ENCODE data around the gene PCBP2. TPM values are rescaled to one million over a fixed set of nuclear protein-coding genes. Genes with fewer than 3 reads are reported as not detected.
"Not testable (repeated sequence)": the region's sequence is repeated elsewhere in the genome, so short reads cannot be mapped to it uniquely, and the experiment has no call there.

The PCBP2 gene
- polyA plus RNA-seq, 1 donor from 2014 or later, result 242 TPM

DNA sequence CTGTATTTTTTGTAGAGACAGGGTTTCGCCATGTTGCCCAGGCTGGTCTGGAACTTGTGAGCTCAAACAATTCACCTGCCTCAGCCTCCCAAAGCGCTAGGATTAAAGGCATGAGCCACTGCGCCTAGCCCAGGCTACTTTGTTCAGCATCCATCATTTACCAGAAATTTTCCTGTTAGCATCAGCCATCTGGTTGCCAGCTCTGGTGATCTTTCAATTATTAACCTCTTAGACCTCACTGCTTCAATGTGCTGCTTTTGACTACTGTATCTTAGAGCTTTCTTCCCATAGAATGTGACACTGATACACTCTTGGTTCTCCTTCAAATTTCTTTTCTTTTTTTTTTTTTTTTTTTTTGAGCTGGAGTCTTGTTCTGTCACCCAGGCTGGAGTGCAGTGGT, 33.7 kb upstream of the PCBP2 start:
- no peaks in the 10 kb centered on the region for H3K79me2 ChIP-seq (replicated peaks; ENCODE audit: insufficient read depth, low read length)
- H4K20me1 ChIP-seq (ENCODE audit: insufficient read depth), result no peaks in the 10 kb centered on the region
- no peak overlapping the region for H3K9ac ChIP-seq (ENCODE audit: low read length)
- H2AFZ ChIP-seq (ENCODE audit: low read depth, low read length), result no peak overlapping the region
- no peak overlapping the region for H3K27ac ChIP-seq (ENCODE audit: low read length)
- no peaks in the 10 kb centered on the region for H3K9me3 ChIP-seq (ENCODE audit: low read length)
- H3K4me3 ChIP-seq (ENCODE audit: low read length), result no peak overlapping the region
- no peaks in the 10 kb centered on the region for H3K36me3 ChIP-seq (ENCODE audit: insufficient read depth, low read length)
- no peak overlapping the region for H3K4me2 ChIP-seq (ENCODE audit: low read length)
- H3K27me3 ChIP-seq (ENCODE audit: insufficient read depth, low read depth, low read length), result no peaks in the 10 kb centered on the region
- no peaks in the 10 kb centered on the region for H3K9me2 ChIP-seq (ENCODE audit: insufficient read depth, low read length)
- TF ChIP-seq EZH2 (IDR thresholded peaks at IDR 0.05; ENCODE audit: borderline replicate concordance, insufficient read depth, low read length, poor library complexity, severe bottlenecking) (no peak), MXI1 (conservative IDR thresholded peaks at IDR 0.05; ENCODE audit: poor library complexity, severe bottlenecking) (no peak), RAD21 (conservative IDR thresholded peaks at IDR 0.05) (no peak), EP300 (conservative IDR thresholded peaks at IDR 0.05; ENCODE audit: poor library complexity, severe bottlenecking) (no peak), POLR2AphosphoS5 (IDR thresholded peaks at IDR 0.05) (no peak), SMC3 (conservative IDR thresholded peaks at IDR 0.05; ENCODE audit: poor library complexity) (no peak), TAF1 (IDR thresholded peaks at IDR 0.05; ENCODE audit: low read depth) (no peak)
- TF ChIP-seq, protein P1, sequence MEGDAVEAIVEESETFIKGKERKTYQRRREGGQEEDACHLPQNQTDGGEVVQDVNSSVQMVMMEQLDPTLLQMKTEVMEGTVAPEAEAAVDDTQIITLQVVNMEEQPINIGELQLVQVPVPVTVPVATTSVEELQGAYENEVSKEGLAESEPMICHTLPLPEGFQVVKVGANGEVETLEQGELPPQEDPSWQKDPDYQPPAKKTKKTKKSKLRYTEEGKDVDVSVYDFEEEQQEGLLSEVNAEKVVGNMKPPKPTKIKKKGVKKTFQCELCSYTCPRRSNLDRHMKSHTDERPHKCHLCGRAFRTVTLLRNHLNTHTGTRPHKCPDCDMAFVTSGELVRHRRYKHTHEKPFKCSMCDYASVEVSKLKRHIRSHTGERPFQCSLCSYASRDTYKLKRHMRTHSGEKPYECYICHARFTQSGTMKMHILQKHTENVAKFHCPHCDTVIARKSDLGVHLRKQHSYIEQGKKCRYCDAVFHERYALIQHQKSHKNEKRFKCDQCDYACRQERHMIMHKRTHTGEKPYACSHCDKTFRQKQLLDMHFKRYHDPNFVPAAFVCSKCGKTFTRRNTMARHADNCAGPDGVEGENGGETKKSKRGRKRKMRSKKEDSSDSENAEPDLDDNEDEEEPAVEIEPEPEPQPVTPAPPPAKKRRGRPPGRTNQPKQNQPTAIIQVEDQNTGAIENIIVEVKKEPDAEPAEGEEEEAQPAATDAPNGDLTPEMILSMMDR (IDR thresholded peaks at IDR 0.05; ENCODE audit: poor library complexity, severe bottlenecking), result no peak
- TF ChIP-seq, protein P2, sequence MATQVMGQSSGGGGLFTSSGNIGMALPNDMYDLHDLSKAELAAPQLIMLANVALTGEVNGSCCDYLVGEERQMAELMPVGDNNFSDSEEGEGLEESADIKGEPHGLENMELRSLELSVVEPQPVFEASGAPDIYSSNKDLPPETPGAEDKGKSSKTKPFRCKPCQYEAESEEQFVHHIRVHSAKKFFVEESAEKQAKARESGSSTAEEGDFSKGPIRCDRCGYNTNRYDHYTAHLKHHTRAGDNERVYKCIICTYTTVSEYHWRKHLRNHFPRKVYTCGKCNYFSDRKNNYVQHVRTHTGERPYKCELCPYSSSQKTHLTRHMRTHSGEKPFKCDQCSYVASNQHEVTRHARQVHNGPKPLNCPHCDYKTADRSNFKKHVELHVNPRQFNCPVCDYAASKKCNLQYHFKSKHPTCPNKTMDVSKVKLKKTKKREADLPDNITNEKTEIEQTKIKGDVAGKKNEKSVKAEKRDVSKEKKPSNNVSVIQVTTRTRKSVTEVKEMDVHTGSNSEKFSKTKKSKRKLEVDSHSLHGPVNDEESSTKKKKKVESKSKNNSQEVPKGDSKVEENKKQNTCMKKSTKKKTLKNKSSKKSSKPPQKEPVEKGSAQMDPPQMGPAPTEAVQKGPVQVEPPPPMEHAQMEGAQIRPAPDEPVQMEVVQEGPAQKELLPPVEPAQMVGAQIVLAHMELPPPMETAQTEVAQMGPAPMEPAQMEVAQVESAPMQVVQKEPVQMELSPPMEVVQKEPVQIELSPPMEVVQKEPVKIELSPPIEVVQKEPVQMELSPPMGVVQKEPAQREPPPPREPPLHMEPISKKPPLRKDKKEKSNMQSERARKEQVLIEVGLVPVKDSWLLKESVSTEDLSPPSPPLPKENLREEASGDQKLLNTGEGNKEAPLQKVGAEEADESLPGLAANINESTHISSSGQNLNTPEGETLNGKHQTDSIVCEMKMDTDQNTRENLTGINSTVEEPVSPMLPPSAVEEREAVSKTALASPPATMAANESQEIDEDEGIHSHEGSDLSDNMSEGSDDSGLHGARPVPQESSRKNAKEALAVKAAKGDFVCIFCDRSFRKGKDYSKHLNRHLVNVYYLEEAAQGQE (IDR thresholded peaks at IDR 0.05; ENCODE audit: borderline replicate concordance), result no peak
- no peaks in the 10 kb centered on the region for H3F3A ChIP-seq (ENCODE audit: insufficient read depth, low read length, poor library complexity, severe bottlenecking)

DNA sequence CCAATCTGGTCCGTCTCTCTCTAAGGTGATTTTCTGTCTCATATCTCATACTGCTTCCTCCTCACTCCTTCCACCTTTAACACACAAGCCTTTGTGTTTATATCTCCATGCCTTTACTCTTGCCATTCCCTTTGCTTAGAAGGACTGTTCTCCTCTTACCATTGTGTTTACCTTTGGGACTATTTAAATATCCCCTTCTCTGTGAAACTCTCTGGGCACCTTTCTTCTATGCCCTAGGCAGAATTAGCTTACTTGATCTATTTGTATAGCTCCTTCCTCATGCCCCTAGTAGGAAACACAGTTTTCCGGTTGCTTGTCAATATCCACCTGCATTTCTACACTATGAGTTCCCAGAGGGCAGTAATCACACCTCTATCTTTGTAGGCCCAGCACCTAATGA, 32.1 kb upstream of the PCBP2 start:
- no peaks in the 10 kb centered on the region for H3K9me2 ChIP-seq (ENCODE audit: insufficient read depth, low read length)
- TF ChIP-seq TAF1 (IDR thresholded peaks at IDR 0.05; ENCODE audit: low read depth) (no peak), EP300 (conservative IDR thresholded peaks at IDR 0.05; ENCODE audit: poor library complexity, severe bottlenecking) (no peak), POLR2AphosphoS5 (IDR thresholded peaks at IDR 0.05) (no peak)
- TF ChIP-seq, protein P1 (IDR thresholded peaks at IDR 0.05; ENCODE audit: poor library complexity, severe bottlenecking), result no peak

DNA sequence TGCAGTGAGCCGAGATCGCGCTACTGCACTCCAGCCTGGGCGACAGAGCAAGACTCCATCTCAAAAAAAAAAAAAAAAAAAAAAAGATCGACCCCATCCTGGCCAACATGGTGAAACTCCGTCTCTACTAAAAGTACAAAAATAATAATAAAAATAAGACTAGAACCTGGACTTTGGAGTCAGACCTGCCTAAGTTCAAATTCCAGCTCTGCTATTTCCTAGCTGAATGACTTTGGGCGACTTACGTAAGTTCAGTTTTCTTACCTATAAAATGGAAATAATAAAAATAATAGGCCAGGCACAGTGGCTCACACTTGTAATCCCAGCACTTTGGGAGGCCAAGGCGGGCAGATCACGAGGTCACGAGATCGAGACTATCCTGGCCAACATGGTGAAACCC, 29.7 kb upstream of the PCBP2 start:
- H3F3A ChIP-seq (ENCODE audit: insufficient read depth, low read length, poor library complexity, severe bottlenecking); H3K79me2 ChIP-seq (replicated peaks; ENCODE audit: insufficient read depth, low read length); H3K9me3 ChIP-seq (ENCODE audit: low read length); H3K27ac ChIP-seq (ENCODE audit: low read length); H3K4me3 ChIP-seq (ENCODE audit: low read length); H4K20me1 ChIP-seq (ENCODE audit: insufficient read depth); H2AFZ ChIP-seq (ENCODE audit: low read depth, low read length); H3K36me3 ChIP-seq (ENCODE audit: insufficient read depth, low read length); H3K9ac ChIP-seq (ENCODE audit: low read length); H3K27me3 ChIP-seq (ENCODE audit: insufficient read depth, low read depth, low read length); H3K9me2 ChIP-seq (ENCODE audit: insufficient read depth, low read length); H3K4me2 ChIP-seq (ENCODE audit: low read length): not testable (repeated sequence)

More for the DNA sequence above, 32.1 kb upstream of the PCBP2 start:
- no peaks in the 10 kb centered on the region for H3K36me3 ChIP-seq (ENCODE audit: insufficient read depth, low read length)
- H3K9ac ChIP-seq (ENCODE audit: low read length), result no peak overlapping the region
- H4K20me1 ChIP-seq (ENCODE audit: insufficient read depth), result no peaks in the 10 kb centered on the region
- H3K9me3 ChIP-seq (ENCODE audit: low read length), result no peaks in the 10 kb centered on the region
- H3K4me3 ChIP-seq (ENCODE audit: low read length), result no peak overlapping the region
- H3K27ac ChIP-seq (ENCODE audit: low read length), result no peak overlapping the region
- no peaks in the 10 kb centered on the region for H3K79me2 ChIP-seq (replicated peaks; ENCODE audit: insufficient read depth, low read length)
- H3F3A ChIP-seq (ENCODE audit: insufficient read depth, low read length, poor library complexity, severe bottlenecking), result no peaks in the 10 kb centered on the region
- H2AFZ ChIP-seq (ENCODE audit: low read depth, low read length), result no peak overlapping the region
- no peaks in the 10 kb centered on the region for H3K27me3 ChIP-seq (ENCODE audit: insufficient read depth, low read depth, low read length)
- no peak overlapping the region for H3K4me2 ChIP-seq (ENCODE audit: low read length)
